ENCODE measurements around the gene PGS1.

Gene PGS1

GRCh38 chr17:78432226-78433012, 54.0 kb downstream of the PGS1 start:
- no peak for DNase-seq (ENCODE audit: low spot score in 2 of 2)
- Histone ChIP-seq H3K4me3 (no peak overlapping the region), H3K9me3 (no peaks in the 10 kb centered on the region), H3K27me3 (ENCODE audit: low read depth) (no peaks in the 10 kb centered on the region; the same call in 1 of the 2 replicates), H3K4me1 (no peaks in the 10 kb centered on the region), H3K36me3 (replicated peaks) (peaks cover 2% of the 10 kb centered on the region; the same call in 1 of the 2 replicates)
- in situ Hi-C loops (cut with MboI; ENCODE audit: low sequenced_read_pairs), result no loop called here

- H3K36me3 ChIP-seq (replicated peaks), result peaks cover 2% of the 10 kb centered on the region; the same call in 1 of the 2 replicates
- in situ Hi-C loops (cut with MboI; ENCODE audit: low sequenced_read_pairs), result no loop called here
- DNase-seq (ENCODE audit: low spot score in 2 of 2), result no peak
- no peak overlapping the region for H3K4me3 ChIP-seq
- no peaks in the 10 kb centered on the region for H3K9me3 ChIP-seq
- H3K27me3 ChIP-seq (ENCODE audit: low read depth), result no peaks in the 10 kb centered on the region; the same call in 1 of the 2 replicates
- no peaks in the 10 kb centered on the region for H3K4me1 ChIP-seq
Measured at GRCh38 chr17:78433013-78433727, 54.7 kb downstream of the PGS1 start.

- no peak for DNase-seq (ENCODE audit: low spot score in 2 of 2)
- Histone ChIP-seq H3K9me3 (no peaks in the 10 kb centered on the region), H3K4me3 (no peak overlapping the region), H3K4me1 (no peaks in the 10 kb centered on the region), H3K27me3 (ENCODE audit: low read depth) (no peaks in the 10 kb centered on the region; the same call in 1 of the 2 replicates), H3K36me3 (replicated peaks) (peaks cover 2% of the 10 kb centered on the region; the same call in 1 of the 2 replicates)
- in situ Hi-C loops (cut with MboI; ENCODE audit: low sequenced_read_pairs), result no loop called here
Measured at GRCh38 chr17:78433780-78434335, 55.4 kb downstream of the PGS1 start.

GRCh38 chr17:78434455-78435329, 56.2 kb downstream of the PGS1 start:
- DNase-seq (ENCODE audit: low spot score in 2 of 2), result no peak
- no peaks in the 10 kb centered on the region; the same call in 1 of the 2 replicates for H3K27me3 ChIP-seq (ENCODE audit: low read depth)
- no peak overlapping the region for H3K4me3 ChIP-seq
- H3K36me3 ChIP-seq (replicated peaks), result no peaks in the 10 kb centered on the region; the same call in 1 of the 2 replicates
- no peaks in the 10 kb centered on the region for H3K4me1 ChIP-seq
- in situ Hi-C loops (cut with MboI; ENCODE audit: low sequenced_read_pairs), result no loop called here
- no peaks in the 10 kb centered on the region for H3K9me3 ChIP-seq

GRCh38 chr17:78435330-78436005, 57.0 kb downstream of the PGS1 start:
- no peaks in the 10 kb centered on the region for H3K36me3 ChIP-seq (replicated peaks)
- no peaks in the 10 kb centered on the region for H3K9me3 ChIP-seq
- no peaks in the 10 kb centered on the region for H3K4me1 ChIP-seq
- DNase-seq (ENCODE audit: low spot score in 2 of 2), result no peak
- H3K4me3 ChIP-seq, result no peak overlapping the region
- H3K27me3 ChIP-seq (ENCODE audit: low read depth), result no peaks in the 10 kb centered on the region; the same call in 1 of the 2 replicates
- in situ Hi-C loops (cut with MboI; ENCODE audit: low sequenced_read_pairs), result no loop called here

GRCh38 chr17:78437508-78438169, 59.2 kb downstream of the PGS1 start:
- in situ Hi-C loops (cut with MboI; ENCODE audit: low sequenced_read_pairs), result no loop called here
- H3K4me3 ChIP-seq, result no peak overlapping the region
- no peak for DNase-seq (ENCODE audit: low spot score in 2 of 2)

GRCh38 chr17:78438271-78438691, 59.8 kb downstream of the PGS1 start:
- Histone ChIP-seq H3K9me3 (no peaks in the 10 kb centered on the region), H3K4me1 (no peaks in the 10 kb centered on the region), H3K27me3 (ENCODE audit: low read depth) (no peaks in the 10 kb centered on the region; the same call in 1 of the 2 replicates), H3K36me3 (replicated peaks) (no peaks in the 10 kb centered on the region), H3K4me3 (no peak overlapping the region)
- in situ Hi-C loops (cut with MboI; ENCODE audit: low sequenced_read_pairs), result no loop called here
- DNase-seq (ENCODE audit: low spot score in 2 of 2), result peak in 1 of 2 experiments; percentile 34

More at GRCh38 chr17:78437508-78438169, 59.2 kb downstream of the PGS1 start:
- no peaks in the 10 kb centered on the region for H3K9me3 ChIP-seq
- no peaks in the 10 kb centered on the region for H3K36me3 ChIP-seq (replicated peaks)
- no peaks in the 10 kb centered on the region for H3K4me1 ChIP-seq
- no peaks in the 10 kb centered on the region; the same call in 1 of the 2 replicates for H3K27me3 ChIP-seq (ENCODE audit: low read depth)

- Histone ChIP-seq H3K9me3 (no peaks in the 10 kb centered on the region), H3K27me3 (ENCODE audit: low read depth) (no peaks in the 10 kb centered on the region; the same call in 1 of the 2 replicates), H3K36me3 (replicated peaks) (no peaks in the 10 kb centered on the region), H3K4me1 (no peaks in the 10 kb centered on the region), H3K4me3 (no peak overlapping the region)
- in situ Hi-C loops (cut with MboI; ENCODE audit: low sequenced_read_pairs), result no loop called here
- DNase-seq (ENCODE audit: low spot score in 2 of 2), result no peak
Measured at GRCh38 chr17:78438694-78439325, 60.4 kb downstream of the PGS1 start.

- Histone ChIP-seq H3K4me1 (no peaks in the 10 kb centered on the region), H3K4me3 (no peak overlapping the region), H3K9me3 (no peaks in the 10 kb centered on the region), H3K36me3 (replicated peaks) (no peaks in the 10 kb centered on the region), H3K27me3 (ENCODE audit: low read depth) (no peaks in the 10 kb centered on the region; the same call in 1 of the 2 replicates)
- in situ Hi-C loops (cut with MboI; ENCODE audit: low sequenced_read_pairs), result no loop called here
- DNase-seq (ENCODE audit: low spot score in 2 of 2), result no peak
Measured at GRCh38 chr17:78441271-78441971, 63.0 kb downstream of the PGS1 start.

- no peaks in the 10 kb centered on the region for H3K27me3 ChIP-seq (ENCODE audit: low read depth)
- no peaks in the 10 kb centered on the region for H3K4me1 ChIP-seq
- H3K9me3 ChIP-seq, result no peaks in the 10 kb centered on the region
- H3K4me3 ChIP-seq, result no peak overlapping the region
- no peak for DNase-seq (ENCODE audit: low spot score in 2 of 2)
- in situ Hi-C loops (cut with MboI; ENCODE audit: low sequenced_read_pairs), result no loop called here
- no peaks in the 10 kb centered on the region for H3K36me3 ChIP-seq (replicated peaks)
Measured at GRCh38 chr17:78442648-78443218, 64.3 kb downstream of the PGS1 start.

GRCh38 chr17:78444392-78444791, 65.9 kb downstream of the PGS1 start:
- H3K9me3 ChIP-seq, result no peaks in the 10 kb centered on the region
- H3K36me3 ChIP-seq (replicated peaks), result no peaks in the 10 kb centered on the region
- DNase-seq (ENCODE audit: low spot score in 2 of 2), result no peak
- in situ Hi-C loops (cut with MboI; ENCODE audit: low sequenced_read_pairs), result no loop called here
- H3K27me3 ChIP-seq (ENCODE audit: low read depth), result no peaks in the 10 kb centered on the region
- no peak overlapping the region for H3K4me3 ChIP-seq
- H3K4me1 ChIP-seq, result no peaks in the 10 kb centered on the region
